H9 (cell line): ENCODE data around the gene EGLN3. TPM values are rescaled to one million over a fixed set of nuclear protein-coding genes. Genes with fewer than 3 reads are reported as not detected.

Source experiments
- DNase-seq: peaks from one replicate; pipeline ENCODE4 v3.0.0-alpha.2; 2017
- H2AFZ ChIP-seq: one replicate; pipeline ENCODE4 v1.6.1; 2013; ENCODE audit warnings: mild to moderate bottlenecking, low read length, control low read depth, moderate library complexity
- H2AK5ac ChIP-seq: 2 replicates; pipeline ENCODE4 v1.6.1; 2013; ENCODE audit warnings: low read length, control low read depth, mixed read lengths; ENCODE audit not compliant: insufficient read length
- H2BK120ac ChIP-seq: one replicate; pipeline ENCODE4 v1.6.1; 2013; ENCODE audit warnings: low read depth, mild to moderate bottlenecking, low read length, control low read depth, inconsistent platforms; ENCODE audit not compliant: poor library complexity, severe bottlenecking
- H2BK12ac ChIP-seq: 2 replicates; pipeline ENCODE4 v1.6.1; 2013; ENCODE audit warnings: low read length, control low read depth, mixed read lengths, low read depth; ENCODE audit not compliant: insufficient read length
- H2BK15ac ChIP-seq: 2 replicates; pipeline ENCODE4 v1.6.1; 2013; ENCODE audit warnings: low read depth, low read length, control low read depth
- H2BK20ac ChIP-seq: one replicate; pipeline ENCODE4 v1.6.1; 2013; ENCODE audit warnings: low read depth, mild to moderate bottlenecking, low read length, control low read depth, inconsistent platforms; ENCODE audit not compliant: poor library complexity, severe bottlenecking
- H2BK5ac ChIP-seq: 2 replicates; pipeline ENCODE4 v1.6.1; 2013; ENCODE audit warnings: low read length, control low read depth, mixed read lengths; ENCODE audit not compliant: insufficient read length
- H3K14ac ChIP-seq: 2 replicates; pipeline ENCODE4 v1.6.1; 2013; ENCODE audit warnings: low read length, control low read depth; ENCODE audit not compliant: insufficient read depth
- H3K18ac ChIP-seq: 2 replicates; pipeline ENCODE4 v1.6.1; 2013; ENCODE audit warnings: low read depth, mild to moderate bottlenecking, mixed read lengths, low read length, control low read depth; ENCODE audit not compliant: insufficient read length
- H3K23ac ChIP-seq: 2 replicates; pipeline ENCODE4 v1.6.1; 2013; ENCODE audit warnings: low read length, control low read depth, mixed read lengths, low read depth; ENCODE audit not compliant: insufficient read length
- H3K23me2 ChIP-seq: 2 replicates; pipeline ENCODE4 v1.6.1; 2013; ENCODE audit warnings: low read depth, mild to moderate bottlenecking, mixed read lengths, low read length, control low read depth; ENCODE audit not compliant: insufficient read length, poor library complexity, severe bottlenecking
- H3K27ac ChIP-seq: 2 replicates; pipeline ENCODE4 v1.5.1; 2013; ENCODE audit warnings: low read length, control low read depth, mixed read lengths, low read depth; ENCODE audit not compliant: insufficient read length
- H3K27me3 ChIP-seq: 2 replicates; pipeline ENCODE4 v1.6.1; 2013; ENCODE audit warnings: low read length, control low read depth, inconsistent platforms; ENCODE audit not compliant: insufficient read depth
- H3K4ac ChIP-seq: 2 replicates; pipeline ENCODE4 v1.6.1; 2013; ENCODE audit warnings: low read depth, mild to moderate bottlenecking, control low read depth, inconsistent platforms, low read length, moderate library complexity
- H3K4me1 ChIP-seq: 2 replicates; pipeline ENCODE4 v1.6.1; 2013; ENCODE audit warnings: low read length, control low read depth, inconsistent platforms; ENCODE audit not compliant: insufficient read depth
- H3K4me2 ChIP-seq: 2 replicates; pipeline ENCODE4 v1.6.1; 2013; ENCODE audit warnings: low read length, control low read depth, mixed read lengths; ENCODE audit not compliant: insufficient read length, insufficient read depth
- H3K56ac ChIP-seq: 2 replicates; pipeline ENCODE4 v1.6.1; 2013; ENCODE audit warnings: low read depth, mild to moderate bottlenecking, mixed read lengths, low read length, control low read depth; ENCODE audit not compliant: insufficient read length
- H3K79me1 ChIP-seq: 2 replicates; pipeline ENCODE4 v1.6.1; 2013; ENCODE audit warnings: low read depth, mild to moderate bottlenecking, moderate library complexity, low read length, control low read depth, inconsistent platforms; ENCODE audit not compliant: insufficient read depth, poor library complexity, severe bottlenecking
- H3K79me2 ChIP-seq: 2 replicates; pipeline ENCODE4 v1.6.1; 2013; ENCODE audit warnings: low read length, control low read depth, inconsistent platforms; ENCODE audit not compliant: insufficient read depth
- H3K9ac ChIP-seq: 2 replicates; pipeline ENCODE4 v1.6.1; 2013; ENCODE audit warnings: low read length, control low read depth, mixed read lengths; ENCODE audit not compliant: insufficient read length; ENCODE audit errors: extremely low read depth
- H3K9me3 ChIP-seq: one replicate; pipeline ENCODE4 v1.6.1; 2013; ENCODE audit warnings: low read depth, low read length, inconsistent platforms; ENCODE audit not compliant: control insufficient read depth
- H3T11ph ChIP-seq: one replicate; pipeline ENCODE4 v1.6.1; 2013; ENCODE audit warnings: mild to moderate bottlenecking, low read length, control low read depth, inconsistent platforms
- H4K20me1 ChIP-seq: one replicate; pipeline ENCODE4 v1.6.1; 2013; ENCODE audit not compliant: control insufficient read depth, insufficient read length, insufficient read depth
- H4K5ac ChIP-seq: 2 replicates; pipeline ENCODE4 v1.6.1; 2013; ENCODE audit warnings: low read depth, mild to moderate bottlenecking, mixed read lengths, low read length, control low read depth; ENCODE audit not compliant: insufficient read length
- H4K8ac ChIP-seq: replicated peaks from 2 replicates; pipeline ENCODE4 v1.6.1; 2013; ENCODE audit warnings: low read length, control low read depth, mixed read lengths, low read depth; ENCODE audit not compliant: insufficient read length
- H4K91ac ChIP-seq: 2 replicates; pipeline ENCODE4 v1.6.1; 2013; ENCODE audit warnings: low read depth, mild to moderate bottlenecking, moderate library complexity, mixed read lengths, low read length, control low read depth; ENCODE audit not compliant: insufficient read length
- H3K27ac Mint-ChIP-seq, 3 experiments: 2 replicates in 2 of 3; 3 replicates in 1 of 3; pipeline ENCODE4 v1.8.0; 2020 to 2021; ENCODE audit warnings: mixed read lengths in 3 of 3, mild to moderate bottlenecking in 1 of 3, moderate library complexity in 1 of 3
- H3K27me3 Mint-ChIP-seq: 2 replicates; pipeline ENCODE4 v1.8.0; 2021; ENCODE audit warnings: low read depth, mild to moderate bottlenecking, moderate library complexity, mixed read lengths
- H3K36me3 Mint-ChIP-seq, 3 experiments: 2 replicates in 2 of 3; 3 replicates in 1 of 3; pipeline ENCODE4 v1.8.0; 2020 to 2021; ENCODE audit warnings: low read depth in 3 of 3, mixed read lengths in 3 of 3; ENCODE audit not compliant: insufficient read depth in 1 of 3
- H3K4me1 Mint-ChIP-seq, 2 experiments: 2 replicates each; pipeline ENCODE4 v1.8.0; 2020; ENCODE audit warnings: mixed read lengths in 2 of 2
- H3K4me3 Mint-ChIP-seq, 2 experiments: 2 replicates in 1 of 2; 3 replicates in 1 of 2; pipeline ENCODE4 v1.8.0; 2020 to 2021; ENCODE audit warnings: mild to moderate bottlenecking in 2 of 2, mixed read lengths in 2 of 2, moderate library complexity in 1 of 2
- H3K9me3 Mint-ChIP-seq, 2 experiments: 2 replicates in 1 of 2; 3 replicates in 1 of 2; pipeline ENCODE4 v1.8.0; 2020; ENCODE audit warnings: mild to moderate bottlenecking in 2 of 2, mixed read lengths in 2 of 2, moderate library complexity in 1 of 2
- WGBS: extraction: QIAGEN DNeasy Blood & Tissue Kit; methylation state at CpG from one replicate; pipeline ENCODE4 v1.1.7; 2013; ENCODE audit warnings: missing lambda C conversion rate, low lambda C conversion rate, mixed read lengths; ENCODE audit not compliant: insufficient read length; ENCODE audit errors: extremely low coverage; 5-methylcytosine and 5-hydroxymethylcytosine counted together
- total RNA-seq: library from RNA; stranded (reverse); gene quantifications from 2 replicates; pipeline ENCODE4 v1.2.1, GENCODE V29; 2021
- TF ChIP-seq, protein P1 (sequence below): fragments of 200-600 bp; sonication (generic); conservative IDR thresholded peaks from 3 replicates; pipeline ENCODE4 v1.8.0; 2021; ENCODE audit warnings: antibody characterized with exemption, mild to moderate bottlenecking

Gene EGLN3
- total RNA-seq, 1 experiment from 2014 or later, result 19.8 TPM

DNA sequence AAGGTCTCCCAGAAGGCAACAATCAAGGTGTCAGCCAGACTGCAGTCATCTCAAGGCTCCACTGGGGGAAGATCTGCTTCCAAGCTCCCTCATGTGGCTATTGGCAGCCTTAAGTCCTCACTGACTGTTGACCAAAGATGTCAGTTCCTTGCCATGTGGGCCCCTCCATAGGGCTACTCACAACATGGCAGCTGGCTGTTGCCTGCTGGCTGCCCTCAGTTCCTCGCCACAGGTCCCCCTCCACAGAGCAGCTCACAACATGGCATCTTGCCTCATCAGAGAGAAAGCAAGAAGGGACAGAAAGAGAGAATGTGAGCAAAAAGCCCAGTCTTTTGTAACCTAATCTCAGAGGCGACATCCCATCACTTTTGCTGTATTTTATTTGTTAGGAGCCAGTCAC lies 34.4 kb upstream of the EGLN3 start:
- Histone ChIP-seq H3K79me1 (no peaks in the 10 kb centered on the region), H4K5ac (no peak overlapping the region), H3K9me3 (no peaks in the 10 kb centered on the region), H3K9ac (no peak overlapping the region), H3K56ac (no peak overlapping the region), H4K20me1 (no peaks in the 10 kb centered on the region), H2BK120ac (no peak overlapping the region), H3K23ac (no peak overlapping the region), H3K79me2 (no peaks in the 10 kb centered on the region), H2BK15ac (no peak overlapping the region), H2AK5ac (no peak overlapping the region), H2BK12ac (no peak overlapping the region), H3K27me3 (no peaks in the 10 kb centered on the region), H2BK5ac (no peak overlapping the region), H3K4me2 (no peak overlapping the region), H3K14ac (no peak overlapping the region), H3K18ac (no peak overlapping the region), H3K27ac (no peak overlapping the region), H3K4ac (no peak overlapping the region), H2BK20ac (no peak overlapping the region), H2AFZ (no peak overlapping the region), H3K4me1 (no peaks in the 10 kb centered on the region), H4K8ac (no peak overlapping the region), H3T11ph (no peak overlapping the region), H4K91ac (no peak overlapping the region), H3K23me2 (no peaks in the 10 kb centered on the region)
- Mint-ChIP-seq H3K27me3 (peaks cover 4% of the 10 kb centered on the region; the same call in 1 of the 2 replicates), H3K9me3 (peaks cover 19 to 20% of the 10 kb centered on the region in 2 experiments; a peak in 4 of 5 replicates), H3K4me3 (no peak overlapping the region), H3K27ac (peak overlapping the region in 1 of 3 experiments; percentile 40; a peak in 1 of 7 replicates), H3K36me3 (peaks cover 8 to 11% (median 10%) of the 10 kb centered on the region in 3 experiments), H3K4me1 (peaks cover 0 to 3% of the 10 kb centered on the region in 2 experiments; a peak in 1 of 4 replicates)
- DNase-seq, result no peak
- no CpG with 5 or more reads among the region's 2 CpGs for WGBS
- TF ChIP-seq, protein P1, sequence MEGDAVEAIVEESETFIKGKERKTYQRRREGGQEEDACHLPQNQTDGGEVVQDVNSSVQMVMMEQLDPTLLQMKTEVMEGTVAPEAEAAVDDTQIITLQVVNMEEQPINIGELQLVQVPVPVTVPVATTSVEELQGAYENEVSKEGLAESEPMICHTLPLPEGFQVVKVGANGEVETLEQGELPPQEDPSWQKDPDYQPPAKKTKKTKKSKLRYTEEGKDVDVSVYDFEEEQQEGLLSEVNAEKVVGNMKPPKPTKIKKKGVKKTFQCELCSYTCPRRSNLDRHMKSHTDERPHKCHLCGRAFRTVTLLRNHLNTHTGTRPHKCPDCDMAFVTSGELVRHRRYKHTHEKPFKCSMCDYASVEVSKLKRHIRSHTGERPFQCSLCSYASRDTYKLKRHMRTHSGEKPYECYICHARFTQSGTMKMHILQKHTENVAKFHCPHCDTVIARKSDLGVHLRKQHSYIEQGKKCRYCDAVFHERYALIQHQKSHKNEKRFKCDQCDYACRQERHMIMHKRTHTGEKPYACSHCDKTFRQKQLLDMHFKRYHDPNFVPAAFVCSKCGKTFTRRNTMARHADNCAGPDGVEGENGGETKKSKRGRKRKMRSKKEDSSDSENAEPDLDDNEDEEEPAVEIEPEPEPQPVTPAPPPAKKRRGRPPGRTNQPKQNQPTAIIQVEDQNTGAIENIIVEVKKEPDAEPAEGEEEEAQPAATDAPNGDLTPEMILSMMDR, result no peak
